Activated CD8-positive, alpha-beta T cell treated with anti-CD3 and anti-CD28 coated beads for 36 hours (primary cell): Measurements from ENCODE around the gene SMURF1. TPM values are rescaled to one million over a fixed set of nuclear protein-coding genes. Genes with fewer than 3 reads are reported as not detected.

Source experiments
- ATAC-seq: fragments of 200-7000 bp; cut with Tn5 transposase; one replicate; pipeline ENCODE4 v1.10.0; 2021; ENCODE audit warnings: mild to moderate bottlenecking, moderate library complexity
- CTCF ChIA-PET: fragments of 350-600 bp; sonication (Branson Sonifier 250); formaldehyde crosslinking; loops from one replicate; lab custom pipeline; 2021; ENCODE audit warnings: antibody characterized with exemption; lab: Charles Lee
- POLR2A ChIA-PET: fragments of 350-600 bp; sonication (Branson Sonifier 250); formaldehyde crosslinking; loops from one replicate; lab custom pipeline; 2021; ENCODE audit warnings: antibody characterized with exemption; lab: Charles Lee
- DNase-seq: peaks from one replicate; pipeline ENCODE4 v3.0.0-alpha.2; 2020
- H3K27ac Mint-ChIP-seq: one replicate; pipeline ENCODE4 v1.8.0; 2021; ENCODE audit warnings: mild to moderate bottlenecking, mixed read lengths
- H3K27me3 Mint-ChIP-seq: one replicate; pipeline ENCODE4 v1.8.0; 2021; ENCODE audit warnings: mixed read lengths
- H3K36me3 Mint-ChIP-seq: one replicate; pipeline ENCODE4 v1.8.0; 2021; ENCODE audit warnings: low read depth, mixed read lengths
- H3K4me1 Mint-ChIP-seq: one replicate; pipeline ENCODE4 v1.8.0; 2021; ENCODE audit warnings: low read depth, mixed read lengths
- H3K4me3 Mint-ChIP-seq: one replicate; pipeline ENCODE4 v1.8.0; 2021; ENCODE audit warnings: mild to moderate bottlenecking, moderate library complexity, mixed read lengths
- H3K9me3 Mint-ChIP-seq: one replicate; pipeline ENCODE4 v1.8.0; 2021; ENCODE audit warnings: mixed read lengths
- CTCF ChIP-seq: fragments of 200-600 bp; IDR thresholded peaks from one replicate; pipeline ENCODE4 v1.8.0; 2022; ENCODE audit warnings: antibody characterized with exemption, mild to moderate bottlenecking
- intact Hi-C: fragments of 100-400 bp; cut with micrococcal nuclease; formaldehyde crosslinking; loops from one replicate; pipeline ENCODE4 v1.10.0; 2022
- total RNA-seq, 2 experiments: library from RNA; stranded (reverse); gene quantifications; one replicate each; pipeline ENCODE4 v1.2.3, GENCODE V29; 2021

SMURF1 gene
- total RNA-seq, 2 experiments from 2014 or later, result 8.3 to 9.4 TPM

- no peak for TF ChIP-seq CTCF
- intact Hi-C loops, result no loop called here
- Mint-ChIP-seq H3K4me3 (no peak overlapping the region), H3K9me3 (peaks cover 16% of the 10 kb centered on the region), H3K27ac (no peak overlapping the region), H3K36me3 (peaks cover 28% of the 10 kb centered on the region), H3K4me1 (peaks cover 28% of the 10 kb centered on the region), H3K27me3 (no peaks in the 10 kb centered on the region)
- POLR2A ChIA-PET, result no interaction called here
- CTCF ChIA-PET, result interaction anchor here (0.6 to 0.8 kb wide), 2 partner anchors 14 to 73 kb away, joined by 3 read pairs; no protein-coding TSS in a partner anchor
- DNase-seq (no peak), ATAC-seq (no peak)
Measured at GRCh38 chr7:99096124-99096887, 47.6 kb downstream of the SMURF1 start.

- H3K9me3 Mint-ChIP-seq, result peaks cover 16% of the 10 kb centered on the region
- ATAC-seq (no peak), DNase-seq (no peak)
- intact Hi-C loops, result no loop called here
- no peaks in the 10 kb centered on the region for H3K27me3 Mint-ChIP-seq
- ChIA-PET CTCF (interaction anchor here (0.8 kb wide), 1 partner anchor 72 kb away, joined by 3 read pairs; no protein-coding TSS in a partner anchor), POLR2A (no interaction called here)
- peaks cover 25% of the 10 kb centered on the region for H3K36me3 Mint-ChIP-seq
- H3K4me1 Mint-ChIP-seq, result peaks cover 26% of the 10 kb centered on the region
- no peak overlapping the region for H3K27ac Mint-ChIP-seq
- no peak overlapping the region for H3K4me3 Mint-ChIP-seq
- no peak for TF ChIP-seq CTCF
Measured at GRCh38 chr7:99095698-99096097, 48.2 kb downstream of the SMURF1 start.

- Mint-ChIP-seq H3K4me3 (no peak overlapping the region), H3K36me3 (peaks cover 16% of the 10 kb centered on the region), H3K27me3 (no peaks in the 10 kb centered on the region), H3K9me3 (peaks cover 12% of the 10 kb centered on the region), H3K27ac (no peak overlapping the region), H3K4me1 (peaks cover 28% of the 10 kb centered on the region)
- DNase-seq, result no peak
- no peak for ATAC-seq
- intact Hi-C loops, result no loop called here
- POLR2A ChIA-PET, result no interaction called here
- CTCF ChIA-PET, result interaction anchor here (0.8 to 1.0 kb wide), 2 partner anchors 24 to 29 kb away, joined by 3 to 4 read pairs; no protein-coding TSS in a partner anchor
- TF ChIP-seq CTCF, result no peak
Measured at GRCh38 chr7:99094401-99094800, 49.5 kb downstream of the SMURF1 start.

- H3K4me1 Mint-ChIP-seq, result peaks cover 16% of the 10 kb centered on the region
- intact Hi-C loops, result no loop called here
- no peaks in the 10 kb centered on the region for H3K9me3 Mint-ChIP-seq
- ChIA-PET CTCF (no interaction called here), POLR2A (interaction anchor here (0.6 kb wide), 1 partner anchor 238 kb away, joined by 3 read pairs; no protein-coding TSS in a partner anchor)
- H3K27ac Mint-ChIP-seq, result no peak overlapping the region
- no peak overlapping the region for H3K4me3 Mint-ChIP-seq
- H3K36me3 Mint-ChIP-seq, result peaks cover 2% of the 10 kb centered on the region
- DNase-seq, result no peak
- no peak for ATAC-seq
- no peaks in the 10 kb centered on the region for H3K27me3 Mint-ChIP-seq
- TF ChIP-seq CTCF, result no peak
Measured at GRCh38 chr7:99092064-99092720, 51.7 kb downstream of the SMURF1 start.
